Activated T-helper 1 cell treated with anti-CD3 and anti-CD28 coated beads, Interleukin-12 subunit alpha, Interleukin-12 subunit beta, Interleukin-2, Interleukin-4 antibody, amounts not matched to agents 30 ng/mL and 10 ng/mL and 1 ng/mL, durations not matched to agents 14 hours and 24 hours and 36 hours (primary cell): Measurements from ENCODE around the gene NRCAM. TPM values are rescaled to one million over a fixed set of nuclear protein-coding genes. Genes with fewer than 3 reads are reported as not detected.
"Not testable (repeated sequence)": the region's sequence is repeated elsewhere in the genome, so short reads cannot be mapped to it uniquely, and the experiment has no call there.

Experiments used
- DNase-seq: peaks from one replicate; pipeline ENCODE4 v3.0.0; 2021; ENCODE audit warnings: low spot score
- H3K27ac Mint-ChIP-seq: one replicate; pipeline ENCODE4 v1.8.0; 2021; ENCODE audit warnings: mild to moderate bottlenecking, mixed read lengths
- H3K27me3 Mint-ChIP-seq: one replicate; pipeline ENCODE4 v1.8.0; 2022; ENCODE audit warnings: mild to moderate bottlenecking, moderate library complexity, mixed read lengths; ENCODE audit not compliant: insufficient read depth
- H3K36me3 Mint-ChIP-seq: one replicate; pipeline ENCODE4 v1.8.0; 2021; ENCODE audit warnings: low read depth, mixed read lengths
- H3K4me1 Mint-ChIP-seq: one replicate; pipeline ENCODE4 v1.8.0; 2021; ENCODE audit warnings: low read depth, mixed read lengths
- H3K4me3 Mint-ChIP-seq: one replicate; pipeline ENCODE4 v1.8.0; 2021; ENCODE audit warnings: mild to moderate bottlenecking, moderate library complexity, mixed read lengths
- H3K9me3 Mint-ChIP-seq: one replicate; pipeline ENCODE4 v1.8.0; 2021; ENCODE audit warnings: mixed read lengths
- intact Hi-C: fragments of 100-400 bp; cut with micrococcal nuclease; formaldehyde crosslinking; loops from one replicate; pipeline ENCODE4 v1.15.1; 2024
- total RNA-seq: library from RNA; stranded (reverse); gene quantifications from 2 replicates; pipeline ENCODE4 v1.2.3, GENCODE V29; 2022

The NRCAM gene
- total RNA-seq, 1 donor from 2014 or later: 0.21 TPM

GRCh38 chr7:108395426-108395825, 60.8 kb downstream of the NRCAM start:
- intact Hi-C loops: no loop called here
- H3K4me3 Mint-ChIP-seq: no peak overlapping the region
- H3K27ac Mint-ChIP-seq: no peak overlapping the region
- H3K4me1 Mint-ChIP-seq: no peaks in the 10 kb centered on the region
- DNase-seq: no peak
- H3K36me3 Mint-ChIP-seq: no peaks in the 10 kb centered on the region
- H3K27me3 Mint-ChIP-seq: peaks cover 5% of the 10 kb centered on the region
- no peaks in the 10 kb centered on the region for H3K9me3 Mint-ChIP-seq

- not testable (repeated sequence) for H3K27ac Mint-ChIP-seq
Measured at GRCh38 chr7:108393097-108393496, 63.1 kb downstream of the NRCAM start.

GRCh38 chr7:108387686-108388085, 68.5 kb downstream of the NRCAM start:
- H3K36me3 Mint-ChIP-seq, H3K9me3 Mint-ChIP-seq, H3K27ac Mint-ChIP-seq, H3K27me3 Mint-ChIP-seq, H3K4me3 Mint-ChIP-seq, H3K4me1 Mint-ChIP-seq, intact Hi-C loops, DNase-seq: not testable (repeated sequence)

More at GRCh38 chr7:108393097-108393496, 63.1 kb downstream of the NRCAM start:
- H3K9me3 Mint-ChIP-seq, H3K4me3 Mint-ChIP-seq, H3K36me3 Mint-ChIP-seq, intact Hi-C loops, H3K27me3 Mint-ChIP-seq, DNase-seq, H3K4me1 Mint-ChIP-seq: not testable (repeated sequence)

- Mint-ChIP-seq H3K36me3 (no peaks in the 10 kb centered on the region), H3K27me3 (peaks cover 5% of the 10 kb centered on the region), H3K9me3 (no peaks in the 10 kb centered on the region), H3K27ac (no peak overlapping the region), H3K4me1 (no peaks in the 10 kb centered on the region), H3K4me3 (no peak overlapping the region)
- no peak for DNase-seq
- intact Hi-C loops: no loop called here
Measured at GRCh38 chr7:108385834-108386422, 70.3 kb downstream of the NRCAM start.

- no peak overlapping the region for H3K27ac Mint-ChIP-seq
- H3K36me3 Mint-ChIP-seq: no peaks in the 10 kb centered on the region
- DNase-seq: no peak
- no peaks in the 10 kb centered on the region for H3K4me1 Mint-ChIP-seq
- H3K27me3 Mint-ChIP-seq: peaks cover 5% of the 10 kb centered on the region
- no peak overlapping the region for H3K4me3 Mint-ChIP-seq
- intact Hi-C loops: no loop called here
- H3K9me3 Mint-ChIP-seq: no peaks in the 10 kb centered on the region
Measured at GRCh38 chr7:108384716-108385483, 71.3 kb downstream of the NRCAM start.

- Mint-ChIP-seq H3K27me3 (peaks cover 5% of the 10 kb centered on the region), H3K36me3 (no peaks in the 10 kb centered on the region)
Measured at GRCh38 chr7:108382932-108383331, 73.3 kb downstream of the NRCAM start.

GRCh38 chr7:108380517-108380916, 75.7 kb downstream of the NRCAM start:
- DNase-seq: no peak
- peaks cover 5% of the 10 kb centered on the region for H3K27me3 Mint-ChIP-seq
- H3K27ac Mint-ChIP-seq: no peak overlapping the region
- H3K4me3 Mint-ChIP-seq: no peak overlapping the region
- no peaks in the 10 kb centered on the region for H3K36me3 Mint-ChIP-seq
- H3K9me3 Mint-ChIP-seq: no peaks in the 10 kb centered on the region
- H3K4me1 Mint-ChIP-seq: no peaks in the 10 kb centered on the region
- intact Hi-C loops: no loop called here

More at GRCh38 chr7:108382932-108383331, 73.3 kb downstream of the NRCAM start:
- H3K4me3 Mint-ChIP-seq: no peak overlapping the region
- intact Hi-C loops: no loop called here
- H3K9me3 Mint-ChIP-seq: no peaks in the 10 kb centered on the region
- H3K27ac Mint-ChIP-seq: no peak overlapping the region
- no peak for DNase-seq
- H3K4me1 Mint-ChIP-seq: no peaks in the 10 kb centered on the region

GRCh38 chr7:108376206-108376605, 80.0 kb downstream of the NRCAM start:
- Mint-ChIP-seq H3K27me3 (no peaks in the 10 kb centered on the region), H3K27ac (no peak overlapping the region), H3K4me3 (no peak overlapping the region), H3K4me1 (no peaks in the 10 kb centered on the region), H3K9me3 (no peaks in the 10 kb centered on the region), H3K36me3 (no peaks in the 10 kb centered on the region)
- intact Hi-C loops: no loop called here
- DNase-seq: no peak

GRCh38 chr7:108375668-108376067, 80.6 kb downstream of the NRCAM start:
- no peaks in the 10 kb centered on the region for H3K36me3 Mint-ChIP-seq
- H3K4me1 Mint-ChIP-seq: no peaks in the 10 kb centered on the region
- no peak overlapping the region for H3K4me3 Mint-ChIP-seq
- intact Hi-C loops: no loop called here
- no peak for DNase-seq
- no peaks in the 10 kb centered on the region for H3K27me3 Mint-ChIP-seq
- no peaks in the 10 kb centered on the region for H3K9me3 Mint-ChIP-seq
- no peak overlapping the region for H3K27ac Mint-ChIP-seq

GRCh38 chr7:108374899-108375298, 81.3 kb downstream of the NRCAM start:
- intact Hi-C loops: no loop called here
- no peak for DNase-seq
- Mint-ChIP-seq H3K9me3 (no peaks in the 10 kb centered on the region), H3K36me3 (no peaks in the 10 kb centered on the region), H3K27me3 (no peaks in the 10 kb centered on the region), H3K4me3 (no peak overlapping the region), H3K4me1 (no peaks in the 10 kb centered on the region), H3K27ac (no peak overlapping the region)

- no peaks in the 10 kb centered on the region for H3K27me3 Mint-ChIP-seq
- no peaks in the 10 kb centered on the region for H3K36me3 Mint-ChIP-seq
- H3K27ac Mint-ChIP-seq: no peak overlapping the region
- no peaks in the 10 kb centered on the region for H3K4me1 Mint-ChIP-seq
- no peak for DNase-seq
- H3K9me3 Mint-ChIP-seq: no peaks in the 10 kb centered on the region
- no peak overlapping the region for H3K4me3 Mint-ChIP-seq
- intact Hi-C loops: no loop called here
Measured at GRCh38 chr7:108372618-108373017, 83.6 kb downstream of the NRCAM start.

- no peak overlapping the region for H3K4me3 Mint-ChIP-seq
- no peaks in the 10 kb centered on the region for H3K36me3 Mint-ChIP-seq
- H3K27ac Mint-ChIP-seq: no peak overlapping the region
- H3K27me3 Mint-ChIP-seq: no peaks in the 10 kb centered on the region
- DNase-seq: no peak
- intact Hi-C loops: no loop called here
- no peaks in the 10 kb centered on the region for H3K9me3 Mint-ChIP-seq
- no peaks in the 10 kb centered on the region for H3K4me1 Mint-ChIP-seq
Measured at GRCh38 chr7:108370616-108371015, 85.6 kb downstream of the NRCAM start.

GRCh38 chr7:108368466-108368865, 87.8 kb downstream of the NRCAM start:
- H3K36me3 Mint-ChIP-seq: no peaks in the 10 kb centered on the region
- no peaks in the 10 kb centered on the region for H3K9me3 Mint-ChIP-seq
- DNase-seq: no peak
- no peak overlapping the region for H3K27ac Mint-ChIP-seq
- no peaks in the 10 kb centered on the region for H3K4me1 Mint-ChIP-seq
- intact Hi-C loops: no loop called here
- no peak overlapping the region for H3K4me3 Mint-ChIP-seq
- no peaks in the 10 kb centered on the region for H3K27me3 Mint-ChIP-seq
